Measurements from ENCODE around the gene MRPS26.
"Not testable (repeated sequence)": the region's sequence is repeated elsewhere in the genome, so short reads cannot be mapped to it uniquely, and the experiment has no call there.

Gene MRPS26

DNA sequence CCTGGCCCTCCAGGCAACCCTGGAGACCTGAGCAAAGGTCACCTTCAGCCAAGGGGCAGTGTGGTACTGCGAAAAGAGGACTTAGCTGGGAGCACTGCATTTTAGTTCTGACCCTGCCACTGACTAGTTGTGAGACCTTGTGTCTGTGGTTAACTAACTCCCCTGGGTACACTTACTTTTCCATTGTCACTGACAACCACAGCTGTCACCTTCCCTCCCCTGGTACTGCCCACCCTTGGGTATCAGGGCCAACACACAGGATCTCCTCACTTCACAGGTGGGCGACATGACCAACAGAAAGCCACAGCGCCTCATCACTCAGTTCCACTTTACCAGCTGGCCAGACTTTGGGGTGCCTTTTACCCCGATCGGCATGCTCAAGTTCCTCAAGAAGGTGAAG is 24.1 kb upstream of the MRPS26 start:
- Histone ChIP-seq H3K36me3 (ENCODE audit: insufficient read depth, low read length) (peaks cover 71% of the 10 kb centered on the region), H3K4me1 (ENCODE audit: insufficient read depth, low read length) (no peaks in the 10 kb centered on the region), H3K9ac (ENCODE audit: low read depth, low read length) (no peak overlapping the region), H3K4me3 (ENCODE audit: low read length) (no peak overlapping the region), H3K27me3 (ENCODE audit: insufficient read depth, low read length) (no peaks in the 10 kb centered on the region), H3K27ac (ENCODE audit: low read depth, low read length) (no peak overlapping the region), H3K9me3 (ENCODE audit: insufficient read depth, low read depth, low read length) (peaks cover 4% of the 10 kb centered on the region; the same call in 1 of the 2 replicates)
- 96% methylated on average over 5 of the region's 5 CpGs for WGBS

DNA sequence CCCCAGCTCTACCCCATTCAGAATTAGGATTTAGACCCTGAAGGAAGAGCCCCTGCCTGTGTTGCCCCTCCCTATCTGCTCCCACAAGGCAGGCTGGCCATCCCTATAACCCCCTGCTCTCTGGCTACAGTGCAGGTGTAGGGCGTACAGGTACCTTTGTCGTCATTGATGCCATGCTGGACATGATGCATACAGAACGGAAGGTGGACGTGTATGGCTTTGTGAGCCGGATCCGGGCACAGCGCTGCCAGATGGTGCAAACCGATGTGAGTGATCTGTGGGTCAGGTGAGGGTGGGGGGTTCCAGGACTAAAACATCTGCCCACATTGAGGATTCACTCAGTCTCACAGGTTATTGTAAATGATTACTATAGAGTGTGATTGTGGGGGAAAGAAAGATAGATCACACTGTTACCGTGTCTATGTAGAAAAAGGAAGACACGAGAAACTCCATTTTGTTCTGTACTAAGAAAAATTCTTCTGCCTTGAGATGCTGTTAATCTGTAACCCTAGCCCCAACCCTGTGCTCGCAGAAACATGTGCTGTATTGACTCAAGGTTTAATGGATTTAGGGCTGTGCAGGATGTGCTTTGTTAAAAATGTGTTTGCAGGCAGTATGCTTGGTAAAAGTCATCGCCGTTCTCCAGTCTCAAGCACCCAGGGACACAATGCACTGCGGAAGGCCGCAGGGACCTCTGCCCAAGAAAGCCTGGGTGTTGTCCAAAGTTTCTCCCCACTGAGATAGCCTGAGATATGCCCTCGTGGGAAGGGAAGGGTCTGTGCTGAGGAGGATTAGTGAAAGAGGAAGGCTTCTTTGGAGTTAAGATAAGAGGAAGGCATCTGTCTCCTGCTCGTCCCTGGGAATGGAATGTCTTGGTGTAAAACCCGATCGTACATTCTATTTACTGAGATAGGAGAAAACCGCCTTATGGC is 23.0 kb upstream of the MRPS26 start:
- not testable (repeated sequence) for H3K9ac ChIP-seq (ENCODE audit: low read depth, low read length); H3K27me3 ChIP-seq (ENCODE audit: insufficient read depth, low read length); H3K9me3 ChIP-seq (ENCODE audit: insufficient read depth, low read depth, low read length); H3K27ac ChIP-seq (ENCODE audit: low read depth, low read length); H3K4me3 ChIP-seq (ENCODE audit: low read length); H3K4me1 ChIP-seq (ENCODE audit: insufficient read depth, low read length)
- H3K36me3 ChIP-seq (ENCODE audit: insufficient read depth, low read length), result peaks cover 71% of the 10 kb centered on the region
- 94% methylated on average over 19 of the region's 20 CpGs for WGBS

DNA sequence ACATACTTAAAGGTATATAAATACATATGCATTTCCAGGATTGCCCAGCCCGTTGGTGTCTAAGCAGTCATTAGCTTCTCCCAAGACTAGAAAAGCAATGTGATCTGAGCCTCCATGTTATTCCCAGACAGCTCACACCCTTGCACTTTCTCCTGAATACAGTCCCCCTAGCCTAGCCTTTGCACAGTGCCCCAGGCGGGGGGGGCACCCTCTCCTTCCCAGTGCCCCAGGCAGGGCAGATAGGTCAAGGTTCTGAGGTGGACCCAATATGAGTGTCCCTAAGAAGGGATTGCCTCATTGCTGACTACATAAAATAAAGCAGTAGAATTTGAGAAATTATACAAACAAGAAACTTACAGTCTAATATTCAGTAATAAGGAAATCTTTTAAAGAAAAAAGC is 17.9 kb upstream of the MRPS26 start:
- H3K36me3 ChIP-seq (ENCODE audit: insufficient read depth, low read length), result peaks cover 77% of the 10 kb centered on the region
- H3K9ac ChIP-seq (ENCODE audit: low read depth, low read length), result no peak overlapping the region
- H3K4me3 ChIP-seq (ENCODE audit: low read length), result no peak overlapping the region
- WGBS, result 88% methylated on average over 2 of the region's 2 CpGs
- no peak overlapping the region for H3K27ac ChIP-seq (ENCODE audit: low read depth, low read length)
- no peaks in the 10 kb centered on the region for H3K9me3 ChIP-seq (ENCODE audit: insufficient read depth, low read depth, low read length)
- no peaks in the 10 kb centered on the region for H3K27me3 ChIP-seq (ENCODE audit: insufficient read depth, low read length)
- H3K4me1 ChIP-seq (ENCODE audit: insufficient read depth, low read length), result no peaks in the 10 kb centered on the region

- Histone ChIP-seq H3K4me1 (ENCODE audit: insufficient read depth, low read length) (no peaks in the 10 kb centered on the region), H3K4me3 (ENCODE audit: low read length) (no peak overlapping the region), H3K27ac (ENCODE audit: low read depth, low read length) (no peak overlapping the region), H3K9ac (ENCODE audit: low read depth, low read length) (no peak overlapping the region), H3K27me3 (ENCODE audit: insufficient read depth, low read length) (no peaks in the 10 kb centered on the region), H3K9me3 (ENCODE audit: insufficient read depth, low read depth, low read length) (no peaks in the 10 kb centered on the region), H3K36me3 (ENCODE audit: insufficient read depth, low read length) (peaks cover 79% of the 10 kb centered on the region)
- WGBS, result 90% methylated on average over 1 of the region's 3 CpGs
These were observed 14.2 kb upstream of the MRPS26 start for GRCh38 chr20:3031524-3032147.

- Histone ChIP-seq H3K36me3 (ENCODE audit: insufficient read depth, low read length) (peaks cover 79% of the 10 kb centered on the region), H3K27ac (ENCODE audit: low read depth, low read length) (no peak overlapping the region), H3K4me3 (ENCODE audit: low read length) (no peak overlapping the region), H3K4me1 (ENCODE audit: insufficient read depth, low read length) (no peaks in the 10 kb centered on the region), H3K9ac (ENCODE audit: low read depth, low read length) (no peak overlapping the region), H3K9me3 (ENCODE audit: insufficient read depth, low read depth, low read length) (no peaks in the 10 kb centered on the region), H3K27me3 (ENCODE audit: insufficient read depth, low read length) (no peaks in the 10 kb centered on the region)
- 91% methylated on average over 8 of the region's 8 CpGs for WGBS
These were observed 13.2 kb upstream of the MRPS26 start for GRCh38 chr20:3032624-3033023.

- no peak overlapping the region for H3K9ac ChIP-seq (ENCODE audit: low read depth, low read length)
- peaks cover 12% of the 10 kb centered on the region; the same call in 1 of the 2 replicates for H3K4me1 ChIP-seq (ENCODE audit: insufficient read depth, low read length)
- WGBS, result 91% methylated on average over 3 of the region's 3 CpGs
- no peak overlapping the region for H3K4me3 ChIP-seq (ENCODE audit: low read length)
- H3K9me3 ChIP-seq (ENCODE audit: insufficient read depth, low read depth, low read length), result no peaks in the 10 kb centered on the region
- peaks cover 73% of the 10 kb centered on the region for H3K36me3 ChIP-seq (ENCODE audit: insufficient read depth, low read length)
- H3K27ac ChIP-seq (ENCODE audit: low read depth, low read length), result no peak overlapping the region
- H3K27me3 ChIP-seq (ENCODE audit: insufficient read depth, low read length), result no peaks in the 10 kb centered on the region
These were observed 8.2 kb upstream of the MRPS26 start for GRCh38 chr20:3037654-3038053.

DNA sequence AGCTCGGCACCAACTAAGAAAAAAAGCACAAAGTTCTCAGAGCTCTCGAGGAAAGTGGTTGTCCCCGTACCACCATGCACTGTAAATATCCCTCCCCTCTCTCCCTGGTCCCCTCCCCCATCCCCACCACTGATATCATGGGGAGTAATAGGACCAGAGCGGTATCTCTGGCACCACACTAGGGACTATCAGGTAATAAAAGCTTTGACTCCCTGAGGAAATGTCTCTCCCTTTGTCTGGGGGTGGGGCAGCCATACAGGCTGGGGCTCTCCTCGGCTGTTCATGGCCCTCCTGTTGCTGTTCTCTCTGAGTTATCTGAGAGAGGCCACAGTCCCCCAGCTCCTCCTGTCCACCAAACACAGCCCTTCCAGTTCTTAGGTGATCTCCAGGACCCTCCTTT is 7.4 kb upstream of the MRPS26 start:
- Histone ChIP-seq H3K4me1 (ENCODE audit: insufficient read depth, low read length) (peaks cover 12% of the 10 kb centered on the region; the same call in 1 of the 2 replicates), H3K9me3 (ENCODE audit: insufficient read depth, low read depth, low read length) (no peaks in the 10 kb centered on the region), H3K27ac (ENCODE audit: low read depth, low read length) (no peak overlapping the region), H3K9ac (ENCODE audit: low read depth, low read length) (no peak overlapping the region), H3K4me3 (ENCODE audit: low read length) (no peak overlapping the region), H3K27me3 (ENCODE audit: insufficient read depth, low read length) (no peaks in the 10 kb centered on the region), H3K36me3 (ENCODE audit: insufficient read depth, low read length) (peaks cover 66% of the 10 kb centered on the region)
- 91% methylated on average over 5 of the region's 5 CpGs for WGBS

DNA sequence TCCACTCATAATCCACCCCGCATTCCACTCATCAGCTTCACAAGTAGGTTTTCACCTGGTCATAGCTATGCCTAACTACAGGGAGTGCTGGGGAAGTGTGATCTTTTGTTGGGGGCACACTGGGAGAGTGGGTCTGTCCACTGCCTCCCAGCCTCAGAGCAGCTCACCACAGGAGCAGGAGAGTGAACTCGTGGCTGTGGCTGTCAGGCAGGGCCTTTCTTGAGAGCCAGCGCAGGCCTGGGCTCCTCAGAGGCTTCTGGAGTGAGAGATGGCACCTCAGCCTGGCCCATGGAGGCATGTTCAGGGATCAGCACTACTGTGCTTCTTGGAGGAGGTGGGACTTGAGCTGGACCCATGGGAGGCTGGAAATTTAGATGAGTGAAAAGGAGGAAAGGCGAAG is 6.4 kb upstream of the MRPS26 start:
- no peaks in the 10 kb centered on the region for H3K9me3 ChIP-seq (ENCODE audit: insufficient read depth, low read depth, low read length)
- WGBS, result 95% methylated on average over 4 of the region's 4 CpGs
- no peak overlapping the region for H3K4me3 ChIP-seq (ENCODE audit: low read length)
- H3K9ac ChIP-seq (ENCODE audit: low read depth, low read length), result no peak overlapping the region
- H3K4me1 ChIP-seq (ENCODE audit: insufficient read depth, low read length), result peaks cover 12% of the 10 kb centered on the region; the same call in 1 of the 2 replicates
- H3K36me3 ChIP-seq (ENCODE audit: insufficient read depth, low read length), result peaks cover 62% of the 10 kb centered on the region
- H3K27me3 ChIP-seq (ENCODE audit: insufficient read depth, low read length), result no peaks in the 10 kb centered on the region
- H3K27ac ChIP-seq (ENCODE audit: low read depth, low read length), result no peak overlapping the region

DNA sequence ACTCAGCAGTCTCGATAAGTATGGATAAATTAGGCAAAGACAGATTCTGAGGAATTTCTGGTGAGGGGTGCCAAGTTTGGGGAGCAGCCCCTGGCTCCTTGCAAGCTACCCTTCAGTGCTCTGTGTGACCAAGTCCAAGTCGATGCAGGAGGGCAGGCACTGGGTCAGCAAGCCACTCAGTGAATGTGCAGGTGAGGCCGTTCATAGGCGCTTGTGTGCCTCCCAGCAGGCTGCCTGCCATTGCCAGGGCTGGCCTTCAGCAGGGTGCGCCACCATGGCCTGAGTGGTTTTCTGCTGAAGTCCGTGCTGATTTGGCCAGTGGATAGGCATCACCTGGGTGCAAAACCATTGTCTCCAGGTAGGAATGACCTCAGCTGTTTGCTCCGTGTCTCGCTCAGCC is 5.8 kb upstream of the MRPS26 start:
- WGBS, result 92% methylated on average over 8 of the region's 8 CpGs
- Histone ChIP-seq H3K9me3 (ENCODE audit: insufficient read depth, low read depth, low read length) (no peaks in the 10 kb centered on the region), H3K27ac (ENCODE audit: low read depth, low read length) (no peak overlapping the region), H3K27me3 (ENCODE audit: insufficient read depth, low read length) (no peaks in the 10 kb centered on the region), H3K4me1 (ENCODE audit: insufficient read depth, low read length) (peaks cover 14% of the 10 kb centered on the region), H3K36me3 (ENCODE audit: insufficient read depth, low read length) (peaks cover 55% of the 10 kb centered on the region), H3K9ac (ENCODE audit: low read depth, low read length) (no peak overlapping the region), H3K4me3 (ENCODE audit: low read length) (no peak overlapping the region)

DNA sequence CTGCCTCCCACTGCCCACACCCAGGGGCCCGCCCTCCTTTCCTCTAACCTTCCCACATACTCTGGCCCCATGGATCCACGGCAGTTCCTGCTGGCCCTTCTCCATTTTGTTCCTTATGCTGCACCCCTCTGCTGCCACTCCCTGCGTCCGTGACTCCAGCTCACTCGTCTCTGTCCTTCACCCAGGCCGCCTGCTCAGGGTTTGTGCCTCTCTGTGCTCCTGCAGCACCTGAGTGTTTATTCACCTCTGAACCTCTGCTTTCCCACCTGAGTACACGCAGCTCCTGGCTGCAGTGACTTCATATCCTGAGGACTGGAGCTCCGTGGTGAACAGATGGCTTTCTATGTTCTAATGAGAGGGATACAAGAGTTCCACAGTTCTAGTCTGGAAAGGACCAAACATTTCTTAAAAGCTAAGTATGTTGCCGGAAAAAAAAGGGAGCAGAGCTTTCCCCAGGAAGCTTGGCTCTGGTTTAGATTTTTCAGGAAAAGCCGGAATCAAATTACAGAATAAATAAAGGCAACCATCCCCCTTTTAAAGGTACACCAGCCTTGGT is 3.9 kb upstream of the MRPS26 start:
- H3K9ac ChIP-seq (ENCODE audit: low read depth, low read length), result peak overlapping the region; percentile 20; the same call in 1 of the 2 replicates
- WGBS, result 84% methylated on average over 10 of the region's 10 CpGs
- H3K36me3 ChIP-seq (ENCODE audit: insufficient read depth, low read length), result peaks cover 37% of the 10 kb centered on the region
- H3K27me3 ChIP-seq (ENCODE audit: insufficient read depth, low read length), result no peaks in the 10 kb centered on the region
- H3K9me3 ChIP-seq (ENCODE audit: insufficient read depth, low read depth, low read length), result no peaks in the 10 kb centered on the region
- H3K27ac ChIP-seq (ENCODE audit: low read depth, low read length), result peak overlapping the region; percentile 36
- H3K4me1 ChIP-seq (ENCODE audit: insufficient read depth, low read length), result peaks cover 15% of the 10 kb centered on the region
- H3K4me3 ChIP-seq (ENCODE audit: low read length), result peak overlapping the region; percentile 20

- no peaks in the 10 kb centered on the region for H3K9me3 ChIP-seq (ENCODE audit: insufficient read depth, low read depth, low read length)
- H3K36me3 ChIP-seq (ENCODE audit: insufficient read depth, low read length), result peaks cover 34% of the 10 kb centered on the region
- H3K27ac ChIP-seq (ENCODE audit: low read depth, low read length), result no peak overlapping the region
- H3K4me1 ChIP-seq (ENCODE audit: insufficient read depth, low read length), result peaks cover 15% of the 10 kb centered on the region
- no peak overlapping the region for H3K9ac ChIP-seq (ENCODE audit: low read depth, low read length)
- H3K27me3 ChIP-seq (ENCODE audit: insufficient read depth, low read length), result no peaks in the 10 kb centered on the region
- H3K4me3 ChIP-seq (ENCODE audit: low read length), result no peak overlapping the region
- WGBS, result 94% methylated on average over 5 of the region's 5 CpGs
These were observed 3.2 kb upstream of the MRPS26 start for GRCh38 chr20:3042625-3043024.
